Skeletal muscle tissue (tissue), 4 donors: Measurements from ENCODE around the gene PRKN. TPM values are rescaled to one million over a fixed set of nuclear protein-coding genes. Genes with fewer than 3 reads are reported as not detected.
"Not testable (repeated sequence)": the region's sequence is repeated elsewhere in the genome, so short reads cannot be mapped to it uniquely, and the experiment has no call there.

Experiments
- H3K27ac ChIP-seq: one replicate; pipeline ENCODE4 v1.7.0; 2013; ENCODE audit warnings: mild to moderate bottlenecking, low read depth, low read length, inconsistent platforms
- H3K27me3 ChIP-seq, 3 donors: one replicate each; pipeline ENCODE4 v1.7.0; 2013; ENCODE audit warnings: low read length in 3 of 3; ENCODE audit not compliant: control insufficient read depth in 3 of 3, insufficient read depth in 3 of 3
- H3K36me3 ChIP-seq, 3 donors: one replicate each; pipeline ENCODE4 v1.7.0; 2013; ENCODE audit warnings: low read length in 3 of 3; ENCODE audit not compliant: control insufficient read depth in 3 of 3, insufficient read depth in 3 of 3
- H3K4me1 ChIP-seq, 3 donors: one replicate each; pipeline ENCODE4 v1.7.0; 2013; ENCODE audit warnings: low read length in 3 of 3, mild to moderate bottlenecking in 3 of 3; ENCODE audit not compliant: control insufficient read depth in 3 of 3, insufficient read depth in 3 of 3
- H3K4me3 ChIP-seq, 3 donors: one replicate each; pipeline ENCODE4 v1.7.0; 2013; ENCODE audit warnings: low read length in 3 of 3
- H3K9ac ChIP-seq, 3 donors: one replicate each; pipeline ENCODE4 v1.7.0; 2013; ENCODE audit warnings: low read length in 3 of 3, mild to moderate bottlenecking in 3 of 3, moderate library complexity in 2 of 3, low read depth in 1 of 3
- H3K9me3 ChIP-seq, 3 donors: one replicate each; pipeline ENCODE4 v1.7.0; 2013; ENCODE audit warnings: low read length in 3 of 3; ENCODE audit not compliant: control insufficient read depth in 3 of 3
- total RNA-seq: library from RNA; depleted of rRNA; stranded (reverse); fragments of >200 nt; gene quantifications from one replicate; pipeline ENCODE4 v1.2.3, GENCODE V29; 2014
- donor health status: Osteomylitis.

The PRKN gene
- total RNA-seq, 1 donor from 2014 or later: 16.7 TPM

DNA sequence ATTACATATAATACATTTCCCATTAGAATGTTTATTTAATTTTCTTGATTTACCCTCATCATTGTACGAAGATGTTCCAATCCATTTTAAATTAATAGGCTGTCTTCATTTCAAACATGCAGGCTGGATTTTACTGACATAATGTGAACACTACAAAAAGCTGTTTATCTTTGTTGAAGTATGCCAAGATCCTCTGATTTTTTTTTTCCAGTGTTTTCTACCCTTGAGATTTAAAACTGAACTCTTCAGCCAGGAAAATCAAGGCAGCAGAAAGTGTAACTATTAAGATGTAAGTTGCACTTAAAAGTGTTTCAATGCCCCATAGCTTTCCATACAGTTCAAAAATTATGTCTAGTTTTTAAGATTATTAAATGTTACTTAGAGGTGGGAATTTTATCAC is 43.5 kb downstream of the PRKN start:
- Histone ChIP-seq H3K9me3 (no peaks in the 10 kb centered on the region), H3K36me3 (no peaks in the 10 kb centered on the region), H3K9ac (no peak overlapping the region), H3K27ac (no peak overlapping the region), H3K27me3 (no peaks in the 10 kb centered on the region), H3K4me1 (peaks cover 0 to 3% (median 2%) of the 10 kb centered on the region in 3 donors), H3K4me3 (no peak overlapping the region)

DNA sequence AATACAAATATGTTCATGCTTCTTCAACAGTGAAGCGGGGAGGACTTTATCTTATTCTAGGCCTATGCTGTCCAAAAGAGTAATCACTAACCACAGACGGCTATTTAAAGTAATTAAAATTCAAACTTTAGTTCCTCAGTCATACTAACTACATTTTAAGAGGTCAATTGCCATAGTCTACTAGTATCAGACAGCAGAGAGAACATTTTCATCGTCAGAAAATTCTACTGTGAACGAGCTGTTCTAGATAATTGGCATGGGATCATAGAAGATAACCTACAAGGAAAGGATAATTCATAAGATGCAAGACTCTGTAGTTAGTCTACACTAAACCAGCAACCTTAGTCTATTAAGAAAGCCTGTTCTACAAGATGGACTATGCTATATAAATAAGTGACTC is 44.4 kb downstream of the PRKN start:
- Histone ChIP-seq H3K27ac (no peak overlapping the region), H3K4me3 (no peak overlapping the region), H3K27me3 (no peaks in the 10 kb centered on the region), H3K36me3 (no peaks in the 10 kb centered on the region), H3K9me3 (no peaks in the 10 kb centered on the region), H3K9ac (no peak overlapping the region), H3K4me1 (no peaks in the 10 kb centered on the region)

- Histone ChIP-seq H3K4me1 (no peaks in the 10 kb centered on the region), H3K27ac (no peak overlapping the region)
Measured at GRCh38 chr6:162681447-162681846, 46.1 kb downstream of the PRKN start.

GRCh38 chr6:162680871-162681270 is 46.7 kb downstream of the PRKN start:
- no peak overlapping the region for H3K27ac ChIP-seq
- H3K4me1 ChIP-seq: no peaks in the 10 kb centered on the region
- no peaks in the 10 kb centered on the region for H3K36me3 ChIP-seq
- no peak overlapping the region for H3K4me3 ChIP-seq
- H3K9me3 ChIP-seq: no peaks in the 10 kb centered on the region
- H3K9ac ChIP-seq: no peak overlapping the region
- H3K27me3 ChIP-seq: no peaks in the 10 kb centered on the region

More at GRCh38 chr6:162681447-162681846, 46.1 kb downstream of the PRKN start:
- Histone ChIP-seq H3K4me3 (no peak overlapping the region), H3K36me3 (no peaks in the 10 kb centered on the region), H3K27me3 (no peaks in the 10 kb centered on the region), H3K9me3 (no peaks in the 10 kb centered on the region), H3K9ac (no peak overlapping the region)

- Histone ChIP-seq H3K27me3 (no peaks in the 10 kb centered on the region), H3K9ac (no peak overlapping the region), H3K4me3 (no peak overlapping the region), H3K36me3 (no peaks in the 10 kb centered on the region), H3K9me3 (no peaks in the 10 kb centered on the region), H3K27ac (no peak overlapping the region), H3K4me1 (no peaks in the 10 kb centered on the region)
Measured at GRCh38 chr6:162680367-162680766, 47.2 kb downstream of the PRKN start.

- Histone ChIP-seq H3K27ac (no peak overlapping the region), H3K9me3 (no peaks in the 10 kb centered on the region)
Measured at GRCh38 chr6:162679681-162680080, 47.9 kb downstream of the PRKN start.

DNA sequence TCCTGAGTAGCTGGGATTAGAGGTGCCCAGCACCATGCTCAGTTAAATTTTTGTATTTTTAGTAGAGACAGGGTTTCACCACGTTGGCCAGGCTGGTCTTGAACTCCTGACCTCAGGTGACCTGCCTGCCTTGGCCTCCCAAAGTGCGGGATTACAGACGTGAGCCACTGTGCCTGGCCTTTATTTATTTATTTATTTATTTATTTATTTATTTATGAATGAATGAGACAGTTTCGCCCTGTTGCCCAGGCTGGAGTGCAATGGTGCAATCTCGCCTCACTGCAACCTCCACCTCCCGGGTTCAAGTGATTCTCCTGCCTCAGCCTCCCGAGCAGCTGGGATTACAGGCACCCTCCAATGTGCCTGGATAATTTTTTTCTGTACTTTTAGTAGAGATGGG is 48.7 kb downstream of the PRKN start:
- H3K4me1 ChIP-seq, H3K27me3 ChIP-seq, H3K9ac ChIP-seq, H3K27ac ChIP-seq, H3K4me3 ChIP-seq, H3K36me3 ChIP-seq, H3K9me3 ChIP-seq: not testable (repeated sequence)

More at GRCh38 chr6:162679681-162680080, 47.9 kb downstream of the PRKN start:
- H3K4me3 ChIP-seq: no peak overlapping the region
- no peaks in the 10 kb centered on the region for H3K36me3 ChIP-seq
- no peaks in the 10 kb centered on the region for H3K27me3 ChIP-seq
- H3K4me1 ChIP-seq: no peaks in the 10 kb centered on the region
- no peak overlapping the region for H3K9ac ChIP-seq

DNA sequence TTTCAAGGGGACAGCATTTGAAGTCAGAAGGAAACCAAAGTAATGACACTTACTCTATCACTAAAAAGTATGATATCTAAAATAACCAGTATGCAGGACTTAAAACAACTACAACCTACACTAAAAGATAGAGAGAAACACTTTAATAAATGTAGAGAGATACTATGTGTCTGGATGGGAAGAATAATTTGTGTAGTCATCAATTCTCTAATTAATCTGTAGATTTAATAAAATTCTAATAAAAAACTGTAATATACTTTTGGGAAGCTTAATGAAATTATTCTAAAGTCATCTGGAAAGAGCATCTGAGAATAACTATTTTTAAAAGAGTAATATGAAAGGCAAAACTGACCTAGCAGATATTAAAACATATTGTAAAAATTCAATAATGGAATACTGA is 52.1 kb downstream of the PRKN start:
- Histone ChIP-seq H3K4me3 (no peak overlapping the region), H3K9ac (no peak overlapping the region), H3K27me3 (no peaks in the 10 kb centered on the region), H3K4me1 (no peaks in the 10 kb centered on the region), H3K9me3 (peaks cover 0 to 2% (median 0%) of the 10 kb centered on the region in 3 donors), H3K27ac (no peak overlapping the region), H3K36me3 (no peaks in the 10 kb centered on the region)

- H3K9me3 ChIP-seq: peaks cover 0 to 2% (median 0%) of the 10 kb centered on the region in 3 donors
- H3K27ac ChIP-seq: no peak overlapping the region
- no peaks in the 10 kb centered on the region for H3K4me1 ChIP-seq
- H3K36me3 ChIP-seq: no peaks in the 10 kb centered on the region
- no peak overlapping the region for H3K9ac ChIP-seq
- no peaks in the 10 kb centered on the region for H3K27me3 ChIP-seq
- H3K4me3 ChIP-seq: no peak overlapping the region
Measured at GRCh38 chr6:162674452-162674851, 53.1 kb downstream of the PRKN start.

DNA sequence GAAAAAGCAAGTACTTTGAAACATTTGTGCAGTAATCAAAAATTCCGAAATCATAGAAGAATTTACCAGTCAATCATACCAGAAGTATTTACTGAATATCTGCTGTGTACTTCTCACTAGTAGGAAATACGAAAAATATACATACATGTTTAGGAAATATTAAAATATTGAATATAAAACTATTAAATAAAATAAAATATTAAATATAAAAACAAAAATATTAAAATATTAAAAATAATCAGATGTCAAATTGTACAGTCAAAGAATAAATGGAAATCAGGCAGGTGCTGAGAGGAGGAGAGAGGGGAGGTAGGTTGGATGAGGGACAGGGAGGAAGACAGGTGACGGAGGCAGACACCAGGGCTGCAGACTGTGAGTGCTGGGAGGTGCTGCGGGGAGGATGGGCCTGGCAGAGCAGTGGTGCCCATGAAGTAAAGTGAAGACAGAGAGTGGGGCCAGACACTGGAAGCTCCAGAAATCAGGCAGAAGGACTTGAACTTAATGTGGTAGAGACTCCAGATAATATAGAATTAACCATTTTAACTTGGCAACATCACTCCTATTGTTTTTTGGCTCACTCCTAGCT is 55.9 kb downstream of the PRKN start:
- Histone ChIP-seq H3K4me1 (no peaks in the 10 kb centered on the region), H3K27me3 (no peaks in the 10 kb centered on the region), H3K27ac (no peak overlapping the region), H3K4me3 (no peak overlapping the region), H3K36me3 (no peaks in the 10 kb centered on the region), H3K9me3 (peaks cover 0 to 2% (median 0%) of the 10 kb centered on the region in 3 donors), H3K9ac (no peak overlapping the region)
